ENCODE measurements around the gene ASIC2. TPM values are rescaled to one million over a fixed set of nuclear protein-coding genes. Genes with fewer than 3 reads are reported as not detected.

ASIC2 gene
- total and polyA plus RNA-seq, 9 of the 15 experiments (the other 6 are each of a cell fraction or from before 2014, with no cell fraction given), result not detected

GRCh38 chr17:33014751-33015150, 278.3 kb downstream of the ASIC2 start:
- Histone ChIP-seq H3K9me1 (ENCODE audit: control insufficient read depth, insufficient read depth, low read length) (no peaks in the 10 kb centered on the region), H3K4me2 (ENCODE audit: insufficient read depth, low read length) (no peak overlapping the region), H3K27me3 (ENCODE audit: control insufficient read depth in 2 of 2, insufficient read depth in 2 of 2, low read length in 2 of 2) (peaks cover 18 to 76% of the 10 kb centered on the region in 2 experiments), H3K27ac (ENCODE audit: extremely low read depth, low read depth, low read length) (no peak overlapping the region), H3K4me3 (no peak overlapping the region), H3K9ac (ENCODE audit: insufficient read depth in 1 of 2, low read depth in 2 of 2, low read length in 2 of 2) (no peak overlapping the region), H2AFZ (ENCODE audit: low read depth, low read length) (no peak overlapping the region), H3K9me3 (replicated peaks; ENCODE audit: control insufficient read depth, insufficient read depth, low read depth, low read length) (no peaks in the 10 kb centered on the region), H3K4me1 (replicated peaks in 1 of 2; ENCODE audit: control insufficient read depth in 2 of 2, insufficient read depth in 2 of 2, low read length in 2 of 2) (peaks cover 0 to 3% of the 10 kb centered on the region in 2 experiments; a peak in 2 of 5 replicates), H4K20me1 (replicated peaks; ENCODE audit: control insufficient read depth, insufficient read depth, low read length) (0 out of 2 replicates have a peak, but pooled peaks cover 5% of the 10 kb centered on the region), H3K79me2 (ENCODE audit: control insufficient read depth, insufficient read depth, low read length) (no peaks in the 10 kb centered on the region), H3K36me3 (ENCODE audit: control insufficient read depth, insufficient read depth, low read length) (no peaks in the 10 kb centered on the region)
- no peak for FAIRE-seq
- ChIA-PET CTCF (ENCODE audit: low intra/inter-chr PET ratio) (no interaction called here), POLR2A (interaction anchor here (0.6 kb wide), 2 partner anchors 129 to 293 kb away, joined by 3 read pairs; no protein-coding TSS in a partner anchor)
- no peak for DNase-seq (ENCODE audit: extremely low read depth in 1 of 4, low spot score in 3 of 4)
- BruUV-seq (replicated peaks), result no TSS peak
- intact Hi-C loops (cut with micrococcal nuclease) (no loop called here), in situ Hi-C loops (cut with MboI) (no loop called here)
- 3% methylated on average over 5 of the region's 7 CpGs for WGBS (ENCODE audit: insufficient coverage, low coverage, missing lambda C conversion rate)
- no peak for TF ChIP-seq SREBF2 (CRISPR knock-in tag; IDR thresholded peaks at IDR 0.05)
- no peak for TF ChIP-seq ASH1L (IDR thresholded peaks at IDR 0.05; ENCODE audit: borderline replicate concordance, low read depth, partially characterized antibody)
- TF ChIP-seq TGIF2 (CRISPR knock-in tag; IDR thresholded peaks at IDR 0.05), result no peak
- no peak for TF ChIP-seq SIX5 (IDR thresholded peaks at IDR 0.05; ENCODE audit: borderline replicate concordance in 1 of 2, insufficient read depth in 1 of 2, low read depth in 1 of 2, low read length in 2 of 2)
- TF ChIP-seq E2F5 (CRISPR knock-in tag; IDR thresholded peaks at IDR 0.05), result no peak
- TF ChIP-seq KDM1A (IDR thresholded peaks at IDR 0.05), result no peak
- TF ChIP-seq ZBTB7A (IDR thresholded peaks at IDR 0.05; ENCODE audit: borderline replicate concordance, control insufficient read depth, low read depth, low read length), result no peak
- no peak for TF ChIP-seq ZNF436 (CRISPR knock-in tag; IDR thresholded peaks at IDR 0.05)
- TF ChIP-seq ZNF449 (CRISPR knock-in tag; IDR thresholded peaks at IDR 0.05), result no peak
- no peak for TF ChIP-seq EP400 (IDR thresholded peaks at IDR 0.05)
- TF ChIP-seq VEZF1 (CRISPR knock-in tag; IDR thresholded peaks at IDR 0.05), result no peak
- no peak for TF ChIP-seq LCOR (CRISPR knock-in tag; IDR thresholded peaks at IDR 0.05)
- no peak for TF ChIP-seq SRSF3 (IDR thresholded peaks at IDR 0.05; ENCODE audit: insufficient read depth, low read length)
- ATAC-seq, result no peak
